SK-N-MC (cell line): ENCODE results near the gene KLK14.

Experiments
- EZH2 ChIP-seq: fragments of 200-600 bp; sonication (generic); IDR thresholded peaks from one replicate; pipeline ENCODE4 v1.6.1; 2017; ENCODE audit warnings: antibody characterized with exemption
- POLR2AphosphoS5 ChIP-seq: IDR thresholded peaks from 2 replicates; pipeline ENCODE4 v1.6.1; 2012; ENCODE audit warnings: mild to moderate bottlenecking, low read depth, low read length, borderline replicate concordance

GRCh38 chr19:51029718-51030117 lies 53.0 kb downstream of the KLK14 start:
- TF ChIP-seq EZH2 (no peak), POLR2AphosphoS5 (no peak)
